Measurements from ENCODE around the gene PRDX1.
"Not testable (repeated sequence)": the region's sequence is repeated elsewhere in the genome, so short reads cannot be mapped to it uniquely, and the experiment has no call there.

The PRDX1 gene

DNA sequence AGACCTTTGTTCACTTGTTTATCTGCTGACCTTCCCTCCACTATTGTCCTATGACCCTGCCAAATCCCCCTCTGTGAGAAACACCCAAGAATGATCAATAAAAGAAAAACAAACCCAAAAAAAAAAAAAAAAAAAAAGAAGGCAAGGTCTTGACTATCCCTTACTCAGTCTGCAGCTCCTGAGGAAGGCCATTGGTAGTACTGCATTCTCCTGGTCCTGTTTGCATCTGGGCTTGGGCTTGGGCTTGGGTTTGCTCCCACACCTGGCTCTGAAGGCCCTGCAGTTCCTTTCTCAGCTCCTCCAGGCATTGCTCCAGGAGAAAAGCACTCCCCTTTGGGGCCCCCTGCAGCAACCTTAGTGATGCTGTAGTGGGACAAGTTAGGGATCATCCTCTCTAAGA is 23.4 kb downstream of the PRDX1 start:
- peaks cover 38% of the 10 kb centered on the region for H3K4me1 Mint-ChIP-seq
- H3K36me3 Mint-ChIP-seq: peaks cover 17% of the 10 kb centered on the region
- ATAC-seq (no peak), DNase-seq (ENCODE audit: low spot score in 2 of 2) (no peak)
- H3K27ac Mint-ChIP-seq: peak overlapping the region; percentile 95
- H3K4me3 Mint-ChIP-seq: peak overlapping the region; percentile 89
- H3K9me3 Mint-ChIP-seq: no peaks in the 10 kb centered on the region

DNA sequence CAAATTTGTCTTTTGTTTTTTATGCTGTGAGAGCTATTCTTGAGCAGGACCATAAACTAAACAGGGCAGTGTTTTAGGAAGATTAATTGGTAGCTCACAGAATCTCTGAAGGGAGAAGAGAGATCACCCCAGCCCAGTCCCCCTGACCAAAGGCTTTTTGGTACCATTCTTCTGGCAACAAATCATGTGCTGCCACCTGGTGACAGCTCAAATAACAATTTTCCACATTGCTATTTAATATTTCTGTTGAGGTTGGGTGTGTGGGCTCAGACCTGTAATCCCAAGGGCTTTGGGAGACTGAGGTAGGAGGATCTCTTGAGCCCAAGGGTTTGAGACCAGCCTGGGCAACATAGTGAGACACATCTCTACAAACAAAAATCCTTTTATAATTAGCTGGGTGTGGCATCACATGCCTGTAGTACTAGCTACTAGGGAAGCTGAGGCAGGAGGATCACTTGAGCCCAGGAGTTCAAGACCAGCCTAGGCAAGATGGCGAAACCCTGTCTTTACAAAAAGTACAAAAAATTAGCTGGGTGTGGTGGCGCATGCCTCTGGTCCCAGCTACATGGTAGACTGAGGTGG is 28.5 kb downstream of the PRDX1 start:
- Mint-ChIP-seq H3K9me3 (no peaks in the 10 kb centered on the region), H3K36me3 (no peaks in the 10 kb centered on the region), H3K4me3 (no peak overlapping the region), H3K27ac (no peak overlapping the region), H3K4me1 (no peaks in the 10 kb centered on the region)
- DNase-seq (ENCODE audit: low spot score in 2 of 2) (peak; percentile 25 to 68), ATAC-seq (no peak)

DNA sequence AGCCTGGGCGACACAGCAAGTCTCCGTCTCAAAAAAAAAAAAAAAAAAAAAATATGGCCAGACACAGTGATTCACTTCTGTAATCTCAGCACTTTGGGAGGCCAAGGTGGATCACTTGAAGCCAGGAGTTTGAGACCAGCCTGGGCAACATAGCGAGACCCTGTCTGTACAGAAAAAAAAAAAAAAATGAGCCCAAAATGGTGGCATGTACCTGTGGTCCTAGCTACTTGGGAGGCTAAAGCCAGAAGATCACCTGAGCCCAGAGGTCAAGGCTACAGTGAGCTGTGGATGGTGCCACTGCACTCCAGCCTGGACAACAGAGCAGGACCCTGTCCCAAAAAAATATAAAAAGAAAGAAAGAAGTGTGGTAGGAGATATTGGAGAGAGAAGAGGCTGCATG is 29.0 kb downstream of the PRDX1 start:
- no peak overlapping the region for H3K27ac Mint-ChIP-seq
- H3K9me3 Mint-ChIP-seq: no peaks in the 10 kb centered on the region
- no peaks in the 10 kb centered on the region for H3K36me3 Mint-ChIP-seq
- no peaks in the 10 kb centered on the region for H3K4me1 Mint-ChIP-seq
- DNase-seq (ENCODE audit: low spot score in 2 of 2) (no peak), ATAC-seq (no peak)
- H3K4me3 Mint-ChIP-seq: no peak overlapping the region

DNA sequence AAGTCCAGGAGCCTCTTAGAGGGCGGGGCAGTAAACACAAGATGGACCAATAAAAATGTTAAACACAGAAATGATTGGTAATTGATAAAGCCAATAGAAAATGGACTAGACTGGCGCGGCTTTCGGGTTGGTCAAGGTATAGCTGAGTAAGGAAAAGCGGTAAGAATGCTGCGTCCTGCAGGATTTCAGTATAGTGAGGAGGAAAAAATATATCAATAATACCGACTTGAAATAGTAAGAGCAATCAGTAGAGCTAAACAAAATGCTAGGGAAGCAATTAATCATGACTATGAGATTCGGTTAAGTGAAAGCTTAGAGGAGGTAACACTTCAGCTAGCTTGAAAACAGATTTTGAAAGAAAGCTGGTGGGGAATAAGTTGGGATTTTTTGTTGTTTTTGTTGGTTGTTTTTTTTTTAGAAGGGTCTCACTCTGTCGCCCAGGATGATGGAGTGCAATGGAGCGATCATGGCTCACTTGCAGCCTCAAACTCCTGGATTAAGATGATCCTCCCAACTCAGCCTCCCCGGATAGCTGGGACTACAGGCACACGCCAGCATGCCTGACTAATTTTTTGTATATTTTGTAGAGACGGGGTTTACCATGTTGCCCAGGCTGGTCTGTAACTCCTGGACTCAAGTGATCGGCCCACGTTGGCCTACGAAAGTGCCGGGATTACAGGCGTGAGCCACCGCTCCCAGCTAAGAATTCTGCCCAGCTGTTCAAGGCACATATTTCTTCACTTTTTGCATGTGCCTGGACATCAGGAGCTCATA is 30.0 kb downstream of the PRDX1 start:
- Mint-ChIP-seq H3K4me3 (no peak overlapping the region), H3K36me3 (no peaks in the 10 kb centered on the region), H3K27ac (no peak overlapping the region), H3K4me1 (no peaks in the 10 kb centered on the region), H3K9me3 (no peaks in the 10 kb centered on the region)
- DNase-seq (ENCODE audit: low spot score in 2 of 2) (no peak), ATAC-seq (no peak)

DNA sequence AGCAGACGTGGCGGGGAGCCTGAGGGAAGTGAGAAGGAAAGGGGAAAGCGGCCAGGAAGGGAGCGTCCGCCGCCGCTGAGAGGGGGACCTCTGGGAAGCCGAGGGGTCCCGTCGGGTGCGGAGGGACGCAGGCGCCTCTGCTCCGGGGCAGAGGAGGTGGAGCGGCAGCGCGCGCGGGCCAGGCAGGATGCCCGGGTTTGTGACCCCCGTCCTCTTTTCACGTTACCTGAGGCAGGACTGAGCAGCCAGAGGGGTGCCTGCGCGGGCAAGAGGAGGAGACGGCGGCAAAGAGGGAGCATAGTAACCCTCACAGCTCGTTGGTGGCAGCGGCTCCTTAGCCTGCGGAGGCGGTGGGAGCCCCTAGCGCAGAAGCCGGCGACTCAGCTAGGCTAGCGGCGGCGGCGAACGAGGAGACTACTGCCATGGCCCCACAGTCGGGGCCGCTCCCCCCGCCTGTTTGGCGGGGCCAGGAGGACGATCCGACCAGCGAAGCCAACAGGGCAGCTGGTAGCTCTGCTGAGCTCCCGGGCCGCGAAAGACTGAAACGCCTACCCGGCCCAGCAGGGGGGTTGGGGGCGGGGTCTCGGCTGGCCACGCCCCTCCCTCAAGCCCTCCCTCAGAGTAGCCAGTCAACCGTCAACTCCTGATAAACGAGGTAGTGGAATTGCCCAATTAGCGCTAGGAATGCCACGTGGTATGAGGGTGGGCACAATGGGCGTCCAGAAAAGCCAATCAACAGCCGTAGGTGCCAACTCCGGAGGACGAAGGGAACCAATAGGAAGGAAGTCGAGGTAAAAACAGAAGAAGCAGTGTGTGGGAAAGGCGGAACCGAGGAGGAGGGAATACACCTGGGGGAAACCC is 30.8 kb downstream of the PRDX1 start, which contains the start of gene TESK2:
TESK2 (minus strand) TSS at position 538 of the 861 bp plus-strand sequence. CDS start 33,378 bp downstream, outside the sequence.
- no peaks in the 10 kb centered on the region for H3K9me3 Mint-ChIP-seq
- no peak within 1 kb of the TSS for H3K27ac Mint-ChIP-seq
- peak; percentile 90 to 97 for DNase-seq (ENCODE audit: low spot score in 2 of 2)
- ATAC-seq: peak; percentile 93
- no peaks in the 10 kb centered on the region for H3K36me3 Mint-ChIP-seq
- no peaks in the 10 kb centered on the region for H3K4me1 Mint-ChIP-seq
- no peak within 1 kb of the TSS for H3K4me3 Mint-ChIP-seq

DNA sequence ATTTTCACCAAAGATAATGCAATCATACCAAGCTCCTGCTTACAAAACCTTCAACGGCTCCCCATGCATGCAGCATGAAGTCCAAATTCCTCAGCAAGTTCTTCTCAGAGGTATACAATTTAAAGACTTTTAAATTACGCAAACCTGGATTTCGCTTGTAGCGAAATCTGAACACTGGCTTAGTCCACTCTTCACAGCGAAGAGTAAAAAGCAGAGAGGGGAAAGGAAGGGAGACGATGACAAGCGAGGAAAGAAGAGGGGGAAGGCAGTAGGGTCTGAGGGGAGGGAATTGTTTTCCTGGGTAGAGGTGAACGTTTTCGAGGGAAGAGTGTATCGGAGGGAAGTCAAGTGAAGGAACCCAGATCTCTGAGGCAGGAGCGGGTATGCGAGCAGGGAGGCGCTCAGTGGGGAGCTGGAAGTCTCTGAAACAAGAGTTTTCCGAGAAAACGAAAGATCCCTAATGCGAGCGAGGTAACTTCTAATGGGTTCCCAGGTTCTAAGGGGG is 31.5 kb downstream of the PRDX1 start:
- ATAC-seq (no peak), DNase-seq (ENCODE audit: low spot score in 2 of 2) (no peak)
- Mint-ChIP-seq H3K4me3 (no peak overlapping the region), H3K9me3 (no peaks in the 10 kb centered on the region), H3K27ac (no peak overlapping the region), H3K4me1 (no peaks in the 10 kb centered on the region), H3K36me3 (no peaks in the 10 kb centered on the region)

DNA sequence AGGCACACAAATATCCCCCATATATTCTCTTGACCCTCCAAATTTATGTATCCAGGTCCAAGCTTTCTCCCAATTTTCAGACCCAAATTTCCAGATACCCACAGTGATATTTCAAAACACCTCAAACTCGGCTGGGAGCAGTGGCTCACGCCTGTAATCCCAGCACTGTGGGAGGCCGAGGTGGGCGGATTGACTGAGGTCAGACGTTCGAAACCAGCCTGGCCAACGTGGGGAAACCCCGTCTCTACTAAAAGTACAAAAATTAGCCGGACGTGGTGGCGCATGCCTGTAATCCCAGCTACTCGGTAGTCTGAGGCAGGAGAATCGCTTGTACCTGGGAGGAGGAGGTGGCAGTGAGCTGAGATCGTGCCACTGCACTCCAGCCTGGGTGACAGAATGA is 32.3 kb downstream of the PRDX1 start:
- DNase-seq (ENCODE audit: low spot score in 2 of 2): peak; percentile 34 to 77
- not testable (repeated sequence) for H3K27ac Mint-ChIP-seq, H3K4me1 Mint-ChIP-seq, H3K9me3 Mint-ChIP-seq, H3K36me3 Mint-ChIP-seq, H3K4me3 Mint-ChIP-seq, ATAC-seq

DNA sequence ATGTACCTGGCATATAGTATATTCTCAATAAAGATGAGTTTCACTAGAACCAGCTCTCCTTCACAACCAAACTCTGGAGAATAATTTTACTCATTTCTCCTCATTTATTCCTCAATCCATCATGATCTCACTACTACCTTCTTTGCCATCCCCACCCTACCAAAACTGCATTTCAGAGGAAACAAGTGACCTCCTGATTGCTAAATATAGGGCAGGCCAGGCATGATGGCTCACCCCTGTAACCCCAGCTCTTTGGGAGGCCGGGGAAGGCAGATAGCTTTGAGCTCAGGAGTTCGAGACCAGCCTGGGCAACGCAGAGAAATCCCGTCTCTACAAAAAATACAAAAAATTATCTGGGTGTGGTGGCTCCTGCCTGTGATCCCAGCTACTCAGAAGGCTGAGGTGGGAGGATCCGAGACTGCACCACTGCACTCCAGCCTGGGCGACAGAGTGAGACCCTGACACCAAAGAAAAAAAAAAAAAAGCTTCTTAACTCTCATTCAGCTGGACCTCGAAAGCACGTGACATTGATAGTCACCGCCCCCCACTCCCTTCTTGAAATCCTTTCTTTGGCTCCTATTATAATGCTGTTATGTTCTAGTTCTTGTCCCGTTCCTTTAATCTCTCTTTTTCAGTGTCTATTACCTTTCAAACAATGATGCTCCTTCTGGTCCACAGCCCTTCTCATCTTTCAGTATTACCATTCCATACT is 32.9 kb downstream of the PRDX1 start:
- no peaks in the 10 kb centered on the region for H3K9me3 Mint-ChIP-seq
- H3K4me3 Mint-ChIP-seq: no peak overlapping the region
- H3K36me3 Mint-ChIP-seq: no peaks in the 10 kb centered on the region
- DNase-seq (ENCODE audit: low spot score in 2 of 2) (no peak), ATAC-seq (no peak)
- no peak overlapping the region for H3K27ac Mint-ChIP-seq
- H3K4me1 Mint-ChIP-seq: no peaks in the 10 kb centered on the region

DNA sequence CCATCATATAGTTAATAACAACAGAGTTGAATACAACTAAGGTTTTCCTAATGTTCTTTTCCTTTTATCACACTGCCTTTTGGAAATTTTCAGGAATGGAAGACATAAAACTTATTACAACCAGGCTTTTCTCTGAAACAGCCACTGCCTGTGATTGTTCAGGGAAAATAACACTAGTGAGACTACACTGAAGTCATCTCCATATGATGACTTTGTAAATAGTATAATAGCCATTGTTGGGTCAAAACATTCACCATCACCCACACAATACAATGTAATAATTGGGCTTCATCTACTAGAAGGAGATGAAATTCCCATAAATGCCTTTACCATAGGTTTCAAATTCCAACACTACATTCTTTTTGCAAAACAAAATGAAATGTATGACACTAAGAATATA is 35.7 kb downstream of the PRDX1 start:
- no peaks in the 10 kb centered on the region for H3K9me3 Mint-ChIP-seq
- H3K36me3 Mint-ChIP-seq: no peaks in the 10 kb centered on the region
- ATAC-seq (no peak), DNase-seq (ENCODE audit: low spot score in 2 of 2) (no peak)
- H3K27ac Mint-ChIP-seq: no peak overlapping the region
- no peaks in the 10 kb centered on the region for H3K4me1 Mint-ChIP-seq
- H3K4me3 Mint-ChIP-seq: no peak overlapping the region

DNA sequence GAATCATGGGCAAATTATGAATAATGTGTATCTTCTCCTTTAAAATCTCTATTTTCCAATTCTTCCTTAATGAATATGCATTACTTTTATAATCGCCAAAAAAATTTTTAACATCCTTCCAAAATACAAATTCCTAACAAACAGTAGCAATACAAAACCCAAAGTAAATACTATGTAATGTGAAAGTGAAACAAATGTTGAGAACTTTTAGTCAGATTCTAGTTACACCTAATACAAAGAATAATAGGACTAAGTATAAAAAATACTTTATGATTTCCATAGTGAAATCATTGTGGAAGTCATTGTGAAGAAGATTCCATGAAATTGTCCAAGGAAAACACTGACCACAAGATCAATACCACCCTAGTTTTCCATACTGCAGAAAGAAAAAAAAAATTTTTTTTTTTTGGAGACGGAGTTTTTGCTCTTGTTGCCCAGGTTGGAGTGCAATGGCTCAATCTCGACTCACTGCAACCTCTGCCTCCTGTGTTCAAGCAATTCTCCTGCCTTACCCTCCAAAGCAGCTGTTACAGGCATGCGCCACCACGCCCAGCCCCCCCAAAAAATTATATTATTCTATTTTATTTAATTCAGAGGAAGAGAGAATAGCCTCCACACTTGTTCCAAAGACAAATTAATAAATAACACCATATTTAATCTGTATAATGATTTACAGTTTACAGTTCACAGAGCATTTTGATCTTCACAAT is 42.5 kb downstream of the PRDX1 start:
- Mint-ChIP-seq H3K4me1 (no peaks in the 10 kb centered on the region), H3K36me3 (no peaks in the 10 kb centered on the region), H3K4me3 (no peak overlapping the region), H3K9me3 (no peaks in the 10 kb centered on the region), H3K27ac (no peak overlapping the region)
- ATAC-seq (no peak), DNase-seq (ENCODE audit: low spot score in 2 of 2) (no peak)

DNA sequence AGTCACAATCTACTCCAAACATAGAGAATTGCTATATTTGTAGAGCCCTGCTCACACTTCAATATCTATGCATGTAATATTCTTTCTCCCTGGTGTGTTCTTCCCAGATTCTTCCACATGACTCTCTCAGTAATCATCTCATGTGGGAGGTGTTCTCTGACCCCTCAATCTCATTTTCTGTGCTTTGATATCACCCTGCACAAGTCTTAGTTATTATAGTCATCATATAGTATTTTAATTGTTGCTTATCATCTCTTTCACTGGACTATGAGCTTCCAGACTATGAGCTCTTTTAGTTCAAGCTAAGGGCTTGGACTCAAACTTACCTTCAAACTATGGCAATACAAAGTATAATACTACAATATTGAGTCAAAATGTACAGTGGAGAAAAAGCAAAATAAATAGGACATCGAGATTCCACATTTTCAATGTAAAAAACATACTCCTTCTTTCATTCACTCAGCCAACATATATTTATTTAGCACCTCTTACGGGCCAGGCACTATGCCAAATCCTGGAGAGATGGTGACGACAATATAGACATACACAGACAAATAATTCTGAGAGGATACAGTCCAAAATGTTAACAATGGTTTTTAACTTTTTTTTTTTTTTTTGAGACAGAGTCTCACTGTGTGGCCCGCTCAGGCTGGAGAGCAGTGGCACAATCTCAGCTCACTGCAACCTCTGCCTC is 43.4 kb downstream of the PRDX1 start:
- Mint-ChIP-seq H3K4me3 (no peak overlapping the region), H3K36me3 (no peaks in the 10 kb centered on the region), H3K9me3 (no peaks in the 10 kb centered on the region), H3K4me1 (no peaks in the 10 kb centered on the region), H3K27ac (no peak overlapping the region)
- ATAC-seq (no peak), DNase-seq (ENCODE audit: low spot score in 2 of 2) (no peak)

DNA sequence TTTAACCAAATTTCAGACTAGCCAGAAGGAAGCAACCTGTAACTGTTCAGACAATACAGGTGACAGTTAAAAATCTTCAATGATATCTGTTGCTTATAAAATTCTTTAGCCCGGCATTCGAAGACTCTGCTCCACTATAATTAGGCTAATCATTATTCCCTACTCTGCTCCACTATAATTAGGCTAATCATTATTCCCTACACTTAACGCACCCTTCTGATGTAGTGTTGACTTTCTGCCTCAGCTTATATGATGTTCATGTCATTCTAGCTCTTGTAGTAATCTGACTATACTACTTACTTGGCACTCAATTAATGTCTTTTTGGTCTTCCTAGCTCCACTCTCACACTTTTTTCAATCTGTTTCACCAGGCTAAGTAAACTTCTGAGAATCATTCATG is 44.0 kb downstream of the PRDX1 start:
- no peaks in the 10 kb centered on the region for H3K4me1 Mint-ChIP-seq
- no peak overlapping the region for H3K4me3 Mint-ChIP-seq
- no peak for DNase-seq (ENCODE audit: low spot score in 2 of 2)
- no peaks in the 10 kb centered on the region for H3K9me3 Mint-ChIP-seq
- H3K27ac Mint-ChIP-seq: no peak overlapping the region
- H3K36me3 Mint-ChIP-seq: no peaks in the 10 kb centered on the region
- no peak for ATAC-seq

DNA sequence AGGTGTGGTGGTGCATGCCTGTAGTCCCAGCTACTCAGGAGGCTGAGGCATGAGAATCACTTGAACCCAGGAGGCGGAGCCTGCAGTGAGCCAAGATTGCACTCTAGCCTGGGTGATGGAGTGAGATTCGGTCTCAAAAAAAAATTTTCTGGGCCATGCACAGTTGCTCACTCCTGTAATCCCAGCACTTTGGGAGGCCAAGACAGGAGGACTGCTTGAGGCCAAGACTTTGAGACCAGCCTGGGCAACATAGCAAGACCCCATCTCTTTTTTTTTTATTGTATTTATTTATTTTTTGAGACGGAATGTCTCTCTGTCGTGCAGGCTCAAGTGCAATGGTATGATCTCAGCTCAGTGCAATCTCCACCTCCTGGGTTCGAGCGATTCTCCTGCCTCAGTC is 47.5 kb downstream of the PRDX1 start:
- H3K36me3 Mint-ChIP-seq: not testable (repeated sequence)

DNA sequence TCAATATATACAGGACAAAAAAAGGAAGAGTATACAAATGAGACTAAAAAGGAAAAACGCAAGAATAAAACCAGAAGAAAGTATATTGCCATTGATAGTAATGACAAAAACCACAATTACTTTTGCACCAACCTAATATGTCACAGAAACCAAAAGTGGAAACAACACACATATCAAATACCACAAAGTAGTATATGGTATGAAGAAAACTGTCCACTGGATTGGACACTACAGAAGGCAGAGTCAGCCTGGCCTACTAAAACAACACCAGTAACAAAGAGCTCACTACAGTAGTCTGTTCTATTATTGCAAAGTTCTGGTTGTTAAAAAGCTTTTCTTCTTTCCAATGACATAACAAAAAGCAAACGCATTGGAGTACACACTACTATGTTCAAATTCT is 48.4 kb downstream of the PRDX1 start:
- no peak overlapping the region for H3K4me3 Mint-ChIP-seq
- no peaks in the 10 kb centered on the region for H3K9me3 Mint-ChIP-seq
- no peak for ATAC-seq
- no peak overlapping the region for H3K27ac Mint-ChIP-seq
- H3K36me3 Mint-ChIP-seq: no peaks in the 10 kb centered on the region
- no peak for DNase-seq (ENCODE audit: low spot score in 2 of 2)
- no peaks in the 10 kb centered on the region for H3K4me1 Mint-ChIP-seq

More for the DNA sequence above, 47.5 kb downstream of the PRDX1 start:
- not testable (repeated sequence) for H3K4me3 Mint-ChIP-seq; DNase-seq (ENCODE audit: low spot score in 2 of 2); H3K9me3 Mint-ChIP-seq; H3K27ac Mint-ChIP-seq; ATAC-seq; H3K4me1 Mint-ChIP-seq

All from stimulated activated effector memory CD8-positive, alpha-beta T cell treated with anti-CD3 and anti-CD28 coated beads, Interleukin-12 subunit alpha, Interleukin-12 subunit beta, amount 100 ng/mL, for 72 hours (primary cell).